Progenitor cell of endocrine pancreas (in vitro differentiated cells): ENCODE data around the gene SUMF1. TPM values are rescaled to one million over a fixed set of nuclear protein-coding genes. Genes with fewer than 3 reads are reported as not detected.

Experiments used
- DNase-seq: peaks from one replicate; pipeline ENCODE4 v3.0.0; 2021; ENCODE audit warnings: low spot score; ENCODE audit not compliant: unreplicated experiment
- H3K27ac Mint-ChIP-seq: 2 replicates; pipeline ENCODE4 v1.8.0; 2021; ENCODE audit warnings: mild to moderate bottlenecking, moderate library complexity, mixed read lengths
- H3K27me3 Mint-ChIP-seq: 2 replicates; pipeline ENCODE4 v1.8.0; 2021; ENCODE audit warnings: mixed read lengths
- H3K36me3 Mint-ChIP-seq: 2 replicates; pipeline ENCODE4 v1.8.0; 2022; ENCODE audit warnings: mixed read lengths; ENCODE audit not compliant: insufficient read depth
- H3K4me1 Mint-ChIP-seq: 2 replicates; pipeline ENCODE4 v1.8.0; 2021; ENCODE audit warnings: low read depth, mixed read lengths
- H3K4me3 Mint-ChIP-seq: 2 replicates; pipeline ENCODE4 v1.8.0; 2021; ENCODE audit warnings: low read depth, mild to moderate bottlenecking, moderate library complexity, mixed read lengths
- H3K9me3 Mint-ChIP-seq: 2 replicates; pipeline ENCODE4 v1.8.0; 2021; ENCODE audit warnings: low read depth, mixed read lengths
- CTCF ChIP-seq: fragments of 200-600 bp; sonication (generic); IDR thresholded peaks from one replicate; pipeline ENCODE4 v1.5.0; 2021; ENCODE audit warnings: antibody characterized with exemption, mild to moderate bottlenecking; ENCODE audit not compliant: unreplicated experiment
- total RNA-seq: library from RNA; stranded (reverse); gene quantifications from 2 replicates; pipeline ENCODE4 v1.2.1, GENCODE V29; 2021

SUMF1 gene
- total RNA-seq, 1 donor from 2014 or later: 25.0 TPM

GRCh38 chr3:4474683-4475490 is 7.8 kb upstream of the SUMF1 start:
- no peak for TF ChIP-seq CTCF
- no peak for DNase-seq
- H3K4me1 Mint-ChIP-seq: no peaks in the 10 kb centered on the region
- H3K9me3 Mint-ChIP-seq: no peaks in the 10 kb centered on the region
- no peaks in the 10 kb centered on the region for H3K36me3 Mint-ChIP-seq
- no peak overlapping the region for H3K4me3 Mint-ChIP-seq
- H3K27me3 Mint-ChIP-seq: peaks cover 22% of the 10 kb centered on the region
- H3K27ac Mint-ChIP-seq: no peak overlapping the region

- no peak for TF ChIP-seq CTCF
- Mint-ChIP-seq H3K27me3 (peaks cover 22% of the 10 kb centered on the region), H3K27ac (no peak overlapping the region), H3K36me3 (no peaks in the 10 kb centered on the region), H3K9me3 (no peaks in the 10 kb centered on the region), H3K4me1 (no peaks in the 10 kb centered on the region), H3K4me3 (no peak overlapping the region)
- DNase-seq: no peak
Observed at GRCh38 chr3:4472766-4473165, 5.7 kb upstream of the SUMF1 start.

- H3K4me3 Mint-ChIP-seq: no peak overlapping the region
Observed at GRCh38 chr3:4472312-4472711, 5.2 kb upstream of the SUMF1 start.

GRCh38 chr3:4471907-4472306 is 4.8 kb upstream of the SUMF1 start:
- H3K27me3 Mint-ChIP-seq: peaks cover 22% of the 10 kb centered on the region
- no peak overlapping the region for H3K27ac Mint-ChIP-seq

More at GRCh38 chr3:4472312-4472711, 5.2 kb upstream of the SUMF1 start:
- Mint-ChIP-seq H3K4me1 (peaks cover 1% of the 10 kb centered on the region), H3K27me3 (peaks cover 22% of the 10 kb centered on the region), H3K27ac (no peak overlapping the region), H3K9me3 (no peaks in the 10 kb centered on the region), H3K36me3 (no peaks in the 10 kb centered on the region)
- TF ChIP-seq CTCF: no peak
- DNase-seq: no peak

GRCh38 chr3:4467522-4467867 is 426 bp upstream of the SUMF1 start:
- H3K27me3 Mint-ChIP-seq: peaks cover 6% of the 10 kb centered on the region
- TF ChIP-seq CTCF: no peak
- peak overlapping the region; percentile 99 for H3K27ac Mint-ChIP-seq
- DNase-seq: no peak
- peaks cover 11% of the 10 kb centered on the region for H3K4me1 Mint-ChIP-seq
- H3K9me3 Mint-ChIP-seq: no peaks in the 10 kb centered on the region
- H3K36me3 Mint-ChIP-seq: no peaks in the 10 kb centered on the region
- peak overlapping the region; percentile 94 for H3K4me3 Mint-ChIP-seq

More at GRCh38 chr3:4471907-4472306, 4.8 kb upstream of the SUMF1 start:
- Mint-ChIP-seq H3K9me3 (no peaks in the 10 kb centered on the region), H3K4me3 (no peak overlapping the region), H3K4me1 (peaks cover 3% of the 10 kb centered on the region), H3K36me3 (no peaks in the 10 kb centered on the region)
- DNase-seq: no peak
- TF ChIP-seq CTCF: no peak
